Uterus (tissue), 4 donors: ENCODE measurements around the gene RAB11FIP5. TPM values are rescaled to one million over a fixed set of nuclear protein-coding genes. Genes with fewer than 3 reads are reported as not detected.

ENCODE experiments used
- DNase-seq, 2 donors: peaks; one replicate each; pipeline ENCODE4 v3.0.0-alpha.2; 2019 to 2020
- H3K27ac ChIP-seq, 2 donors: fragments of 200-600 bp; sonication (generic); 1 replicate in 1 of 2; 2 replicates in 1 of 2; pipeline ENCODE4 v1.5.1; 2016 to 2018
- H3K27me3 ChIP-seq, 2 donors: fragments of 200-600 bp; sonication (generic); one replicate each; pipeline ENCODE4 v1.5.1; 2018 to 2019; ENCODE audit warnings: control low read depth in 1 of 2
- H3K36me3 ChIP-seq, 2 donors: fragments of 200-600 bp; sonication (generic); one replicate each; pipeline ENCODE4 v1.5.1; 2019; ENCODE audit warnings: control low read depth in 1 of 2
- H3K4me1 ChIP-seq, 2 donors: fragments of 200-600 bp; sonication (generic); one replicate each; pipeline ENCODE4 v1.5.1; 2018 to 2019; ENCODE audit warnings: control low read depth in 1 of 2
- H3K4me3 ChIP-seq, 2 donors: fragments of 200-600 bp; sonication (generic); 1 replicate in 1 of 2; 2 replicates in 1 of 2; pipeline ENCODE4 v1.5.1; 2018 to 2019; ENCODE audit warnings: mild to moderate bottlenecking in 1 of 2
- H3K9me3 ChIP-seq, 2 donors: fragments of 200-600 bp; sonication (generic); one replicate each; pipeline ENCODE4 v1.5.1; 2019; ENCODE audit warnings: control low read depth in 1 of 2
- POLR2A ChIP-seq, 2 donors: fragments of 450-650 bp; IDR thresholded peaks; one replicate each; pipeline ENCODE4 v1.6.1; 2016; ENCODE audit warnings: antibody characterized with exemption in 2 of 2, mild to moderate bottlenecking in 1 of 2, moderate library complexity in 1 of 2
- intact Hi-C: fragments of 100-400 bp; cut with DNase I; formaldehyde crosslinking; loops from one replicate; pipeline ENCODE4 v1.15.1; 2023; ENCODE audit warnings: low total_unique reads
- total RNA-seq, 4 donors: library from RNA; depleted of rRNA in 3 of 4; stranded (reverse); fragments of >200 nt in 3 of 4; gene quantifications; one replicate each; pipeline versions ENCODE4 v1.1.0 to v1.2.4, GENCODE V29; 2014 to 2023
- TF ChIP-seq, protein P1 (sequence below), 4 experiments: fragments of 200-600 bp in 2 of 4; fragments of 450-650 bp in 2 of 4; sonication (generic) in 2 of 4; IDR thresholded peaks; one replicate each; pipeline ENCODE4 v1.5.1; 2016 to 2019; ENCODE audit warnings: antibody characterized with exemption in 4 of 4, mild to moderate bottlenecking in 2 of 4, moderate library complexity in 1 of 4
- donor health status: DM: yes; HTN: yes; CAD: no.

The RAB11FIP5 gene
- total RNA-seq, 4 donors from 2014 or later, result 22.4 to 45.7 (median 31.7) TPM

DNA sequence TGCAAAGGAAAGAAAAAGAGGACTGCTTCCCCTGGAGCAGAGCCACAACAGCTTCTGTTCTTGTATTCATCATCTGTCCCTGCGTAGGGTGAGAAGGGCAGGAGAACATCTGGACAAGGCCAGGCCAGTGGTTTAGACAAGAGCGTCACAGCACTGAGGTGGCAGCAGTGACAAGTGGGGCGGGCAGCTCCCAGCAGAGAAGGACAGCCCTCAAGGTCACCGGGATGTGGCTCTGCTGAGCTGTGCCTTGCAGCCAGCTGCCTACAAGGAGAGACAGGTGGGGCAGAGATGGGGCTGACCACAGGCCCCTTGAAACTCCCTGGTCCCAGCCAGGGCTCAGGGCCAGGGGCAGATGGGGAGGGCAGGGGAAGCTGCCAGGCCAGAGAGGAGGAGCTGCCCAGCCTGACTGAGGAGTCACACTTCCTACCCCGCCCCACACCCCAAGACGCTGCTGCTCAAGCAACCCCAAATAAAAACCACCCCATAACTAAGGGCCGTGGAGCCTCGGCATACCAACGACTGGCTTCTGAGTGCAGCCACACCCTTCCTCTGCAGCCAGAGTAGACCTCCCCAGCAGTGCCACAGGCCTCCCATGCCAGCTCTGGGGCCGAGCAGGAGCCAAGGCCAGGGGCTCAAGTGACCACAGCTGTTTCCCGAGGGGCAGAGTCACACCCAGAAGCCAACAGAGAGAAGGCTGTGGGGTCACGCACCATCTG, 5.4 kb downstream of the RAB11FIP5 start:
- H3K27me3 ChIP-seq, result no peaks in the 10 kb centered on the region
- peak in 1 of 2 donors; percentile 18 for DNase-seq
- intact Hi-C loops, result no loop called here
- no peak overlapping the region for H3K27ac ChIP-seq
- H3K4me3 ChIP-seq, result no peak overlapping the region
- peaks cover 4 to 13% of the 10 kb centered on the region in 2 donors for H3K4me1 ChIP-seq
- TF ChIP-seq, protein P1, sequence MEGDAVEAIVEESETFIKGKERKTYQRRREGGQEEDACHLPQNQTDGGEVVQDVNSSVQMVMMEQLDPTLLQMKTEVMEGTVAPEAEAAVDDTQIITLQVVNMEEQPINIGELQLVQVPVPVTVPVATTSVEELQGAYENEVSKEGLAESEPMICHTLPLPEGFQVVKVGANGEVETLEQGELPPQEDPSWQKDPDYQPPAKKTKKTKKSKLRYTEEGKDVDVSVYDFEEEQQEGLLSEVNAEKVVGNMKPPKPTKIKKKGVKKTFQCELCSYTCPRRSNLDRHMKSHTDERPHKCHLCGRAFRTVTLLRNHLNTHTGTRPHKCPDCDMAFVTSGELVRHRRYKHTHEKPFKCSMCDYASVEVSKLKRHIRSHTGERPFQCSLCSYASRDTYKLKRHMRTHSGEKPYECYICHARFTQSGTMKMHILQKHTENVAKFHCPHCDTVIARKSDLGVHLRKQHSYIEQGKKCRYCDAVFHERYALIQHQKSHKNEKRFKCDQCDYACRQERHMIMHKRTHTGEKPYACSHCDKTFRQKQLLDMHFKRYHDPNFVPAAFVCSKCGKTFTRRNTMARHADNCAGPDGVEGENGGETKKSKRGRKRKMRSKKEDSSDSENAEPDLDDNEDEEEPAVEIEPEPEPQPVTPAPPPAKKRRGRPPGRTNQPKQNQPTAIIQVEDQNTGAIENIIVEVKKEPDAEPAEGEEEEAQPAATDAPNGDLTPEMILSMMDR (IDR thresholded peaks at IDR 0.05), result no peak
- TF ChIP-seq POLR2A (IDR thresholded peaks at IDR 0.05), result no peak
- H3K9me3 ChIP-seq, result no peaks in the 10 kb centered on the region
- H3K36me3 ChIP-seq, result no peaks in the 10 kb centered on the region

DNA sequence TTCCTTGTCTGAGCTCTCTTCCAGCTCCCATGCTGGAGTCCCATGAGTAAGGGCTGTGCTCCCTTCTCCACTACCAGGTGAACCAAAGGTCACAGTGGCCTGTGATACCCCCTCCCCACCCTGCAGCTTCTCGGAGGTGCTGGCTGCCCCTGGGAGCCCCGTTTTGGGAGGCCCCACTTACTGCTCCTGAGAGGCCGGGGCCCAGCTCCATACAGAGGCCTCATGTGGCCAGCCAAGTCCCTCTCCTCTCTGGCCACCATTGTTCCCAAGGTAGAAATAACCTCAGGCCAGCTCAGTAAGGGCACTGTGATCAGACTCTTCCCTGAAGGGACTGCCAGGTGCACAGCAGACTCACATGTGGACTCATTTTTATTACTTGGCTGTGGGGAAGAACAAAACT, 6.0 kb downstream of the RAB11FIP5 start:
- H3K27me3 ChIP-seq, result no peaks in the 10 kb centered on the region
- DNase-seq, result no peak
- intact Hi-C loops, result no loop called here
- no peaks in the 10 kb centered on the region for H3K9me3 ChIP-seq
- no peak overlapping the region for H3K27ac ChIP-seq
- peaks cover 4 to 13% of the 10 kb centered on the region in 2 donors for H3K4me1 ChIP-seq
- no peak overlapping the region for H3K4me3 ChIP-seq
- TF ChIP-seq POLR2A (IDR thresholded peaks at IDR 0.05), result no peak
- TF ChIP-seq, protein P1 (IDR thresholded peaks at IDR 0.05), result no peak
- H3K36me3 ChIP-seq, result no peaks in the 10 kb centered on the region

DNA sequence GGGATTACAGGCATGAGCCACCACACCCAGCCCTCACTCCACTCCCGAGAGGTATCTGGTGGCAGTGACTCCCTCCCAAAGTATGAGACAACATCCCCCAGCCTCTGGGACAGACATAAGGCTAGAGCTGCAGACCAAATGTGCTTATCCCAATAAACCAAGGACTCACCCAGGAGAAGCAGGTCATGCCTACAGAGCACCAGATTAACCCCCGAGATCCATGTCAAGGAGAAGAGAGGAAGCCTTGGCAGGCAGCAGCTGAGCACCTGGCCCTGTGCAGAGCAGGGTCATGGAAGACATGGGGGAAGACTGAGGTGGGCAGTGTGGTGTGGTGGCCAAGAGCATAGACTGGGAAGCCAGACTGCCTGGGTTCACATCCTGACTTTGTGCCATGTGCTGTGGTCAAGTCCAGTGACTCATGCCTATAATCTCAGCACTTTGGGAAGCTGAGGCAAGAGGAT, 7.2 kb downstream of the RAB11FIP5 start:
- intact Hi-C loops, result no loop called here
- Histone ChIP-seq H3K36me3 (no peaks in the 10 kb centered on the region), H3K4me3 (no peak overlapping the region), H3K27ac (no peak overlapping the region), H3K9me3 (no peaks in the 10 kb centered on the region), H3K4me1 (peaks cover 0 to 4% of the 10 kb centered on the region in 2 donors), H3K27me3 (no peaks in the 10 kb centered on the region)
- no peak for DNase-seq
- TF ChIP-seq POLR2A (IDR thresholded peaks at IDR 0.05), result no peak
- TF ChIP-seq, protein P1 (IDR thresholded peaks at IDR 0.05), result no peak

DNA sequence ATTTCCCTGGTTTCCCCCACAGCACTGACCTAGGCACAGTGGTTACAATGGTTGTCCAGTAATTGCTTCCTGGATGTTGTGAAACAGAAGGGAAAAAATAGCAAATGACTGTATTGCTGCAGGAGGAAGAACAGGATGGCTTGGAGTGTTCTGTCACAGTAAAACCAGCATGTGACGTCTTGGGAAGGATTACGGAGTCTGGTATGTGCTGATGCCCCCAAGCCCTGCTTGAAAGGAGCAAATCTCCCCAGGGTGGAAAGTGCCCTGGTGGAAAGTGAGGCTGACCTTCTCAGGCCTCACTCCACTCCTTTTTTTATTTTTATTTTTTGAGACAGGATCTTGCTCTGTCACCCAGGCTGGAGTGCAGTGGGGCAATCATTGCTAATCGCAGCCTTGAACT, 7.8 kb downstream of the RAB11FIP5 start:
- no peaks in the 10 kb centered on the region for H3K4me1 ChIP-seq
- no peak for TF ChIP-seq POLR2A (IDR thresholded peaks at IDR 0.05)
- TF ChIP-seq, protein P1 (IDR thresholded peaks at IDR 0.05), result no peak
- no peaks in the 10 kb centered on the region for H3K27me3 ChIP-seq
- no peak for DNase-seq
- no peak overlapping the region for H3K4me3 ChIP-seq
- no peak overlapping the region for H3K27ac ChIP-seq
- intact Hi-C loops, result no loop called here
- H3K36me3 ChIP-seq, result no peaks in the 10 kb centered on the region
- H3K9me3 ChIP-seq, result no peaks in the 10 kb centered on the region

DNA sequence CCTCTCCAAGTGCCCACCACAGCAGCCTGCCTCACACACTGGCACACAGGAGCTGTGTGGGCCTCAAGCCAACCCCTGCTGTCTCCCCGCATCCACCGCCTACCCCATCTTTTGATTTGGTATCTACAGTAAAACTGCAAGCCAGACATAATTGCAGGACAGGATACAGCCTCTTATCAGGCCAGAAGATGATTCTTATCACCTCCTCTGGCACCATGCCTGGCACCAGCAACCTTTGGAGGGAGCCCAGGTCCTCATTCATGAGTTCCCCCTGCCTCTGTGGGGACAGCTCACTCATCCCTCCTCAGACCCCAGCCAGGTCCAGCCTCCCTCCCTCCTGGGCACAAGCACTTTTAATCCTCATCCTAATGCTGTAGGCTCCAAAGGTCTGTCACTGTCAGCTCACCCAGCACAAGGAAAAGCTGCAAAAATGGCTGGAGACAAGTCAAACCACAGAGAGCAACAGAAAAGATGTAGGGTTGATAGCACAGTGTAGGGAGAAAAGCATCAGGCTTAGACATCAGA, 9.7 kb downstream of the RAB11FIP5 start:
- intact Hi-C loops, result no loop called here
- no peak overlapping the region for H3K4me3 ChIP-seq
- no peak overlapping the region for H3K27ac ChIP-seq
- no peaks in the 10 kb centered on the region for H3K36me3 ChIP-seq
- H3K4me1 ChIP-seq, result no peaks in the 10 kb centered on the region
- H3K9me3 ChIP-seq, result no peaks in the 10 kb centered on the region
- no peaks in the 10 kb centered on the region for H3K27me3 ChIP-seq
- no peak for DNase-seq
- TF ChIP-seq, protein P1 (IDR thresholded peaks at IDR 0.05), result no peak
- TF ChIP-seq POLR2A (IDR thresholded peaks at IDR 0.05), result no peak
